Right lobe of liver (tissue), 4 donors: ENCODE measurements around the gene OGFOD2.

Experiments used
- POLR2A ChIP-seq: fragments of 450-650 bp; IDR thresholded peaks from one replicate; pipeline ENCODE4 v1.6.1; 2017; ENCODE audit warnings: antibody characterized with exemption, mild to moderate bottlenecking
- TF ChIP-seq, protein P1 (sequence below), 4 donors: fragments of 200-600 bp in 3 of 4; fragments of 450-650 bp in 1 of 4; IDR thresholded peaks; one replicate each; pipeline versions ENCODE4 v1.5.1 to v1.8.0; 2016 to 2022; ENCODE audit warnings: antibody characterized with exemption in 4 of 4, mild to moderate bottlenecking in 2 of 4
- donor health status: DM: no; HTN: no; CAD: no.
- donor health status: DM: no; HTN: no; CAD: no.
- donor health status: DM: no; HTN: yes; CAD: no.

DNA sequence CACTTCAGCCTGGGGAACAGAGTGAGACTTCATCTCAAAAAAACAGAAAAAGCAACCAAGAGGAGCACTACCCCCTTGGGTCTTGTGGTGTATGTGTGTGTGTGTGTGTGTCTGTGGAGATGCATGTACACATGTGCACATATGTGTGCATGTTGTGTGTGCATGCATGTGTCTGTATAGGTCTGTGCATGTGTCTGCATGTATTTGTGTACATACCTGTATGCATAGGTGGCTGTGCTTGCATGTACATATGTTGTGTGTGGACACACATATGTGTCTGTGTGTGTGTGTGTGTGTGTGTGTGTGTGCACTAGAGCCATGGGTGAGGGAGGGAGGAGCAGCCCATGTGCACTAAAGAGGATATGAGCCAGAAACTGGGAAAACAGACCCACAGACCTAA, 54.5 kb downstream of the OGFOD2 start:
- TF ChIP-seq POLR2A: no peak
- TF ChIP-seq, protein P1, sequence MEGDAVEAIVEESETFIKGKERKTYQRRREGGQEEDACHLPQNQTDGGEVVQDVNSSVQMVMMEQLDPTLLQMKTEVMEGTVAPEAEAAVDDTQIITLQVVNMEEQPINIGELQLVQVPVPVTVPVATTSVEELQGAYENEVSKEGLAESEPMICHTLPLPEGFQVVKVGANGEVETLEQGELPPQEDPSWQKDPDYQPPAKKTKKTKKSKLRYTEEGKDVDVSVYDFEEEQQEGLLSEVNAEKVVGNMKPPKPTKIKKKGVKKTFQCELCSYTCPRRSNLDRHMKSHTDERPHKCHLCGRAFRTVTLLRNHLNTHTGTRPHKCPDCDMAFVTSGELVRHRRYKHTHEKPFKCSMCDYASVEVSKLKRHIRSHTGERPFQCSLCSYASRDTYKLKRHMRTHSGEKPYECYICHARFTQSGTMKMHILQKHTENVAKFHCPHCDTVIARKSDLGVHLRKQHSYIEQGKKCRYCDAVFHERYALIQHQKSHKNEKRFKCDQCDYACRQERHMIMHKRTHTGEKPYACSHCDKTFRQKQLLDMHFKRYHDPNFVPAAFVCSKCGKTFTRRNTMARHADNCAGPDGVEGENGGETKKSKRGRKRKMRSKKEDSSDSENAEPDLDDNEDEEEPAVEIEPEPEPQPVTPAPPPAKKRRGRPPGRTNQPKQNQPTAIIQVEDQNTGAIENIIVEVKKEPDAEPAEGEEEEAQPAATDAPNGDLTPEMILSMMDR (IDR thresholded peaks at IDR 0.05): no peak
